Stimulated activated CD8-positive, alpha-beta memory T cell treated with anti-CD3 and anti-CD28 coated beads, Interleukin-7, amount 100 ng/mL, for 4 hours (primary cell): ENCODE data around the gene CCDC70.
"Not testable (repeated sequence)": the region's sequence is repeated elsewhere in the genome, so short reads cannot be mapped to it uniquely, and the experiment has no call there.

Source experiments
- DNase-seq, 2 donors: peaks; one replicate each; pipeline ENCODE4 v3.0.0-alpha.2; 2020; ENCODE audit warnings: low read depth in 2 of 2

The CCDC70 gene

GRCh38 chr13:51907040-51907732 lies 45.4 kb downstream of the CCDC70 start:
- DNase-seq, result no peak

GRCh38 chr13:51909265-51909664 lies 47.5 kb downstream of the CCDC70 start:
- DNase-seq, result not testable (repeated sequence)

- no peak for DNase-seq
Observed at GRCh38 chr13:51910508-51910907, 48.7 kb downstream of the CCDC70 start.

- no peak for DNase-seq
Observed at GRCh38 chr13:51912091-51912490, 50.3 kb downstream of the CCDC70 start.

GRCh38 chr13:51912511-51913225 lies 50.9 kb downstream of the CCDC70 start:
- DNase-seq, result no peak

GRCh38 chr13:51913421-51914136 lies 51.8 kb downstream of the CCDC70 start:
- no peak for DNase-seq

GRCh38 chr13:51914137-51914493 lies 52.3 kb downstream of the CCDC70 start:
- no peak for DNase-seq
